HepG2 (cell line): Measurements from ENCODE around the gene ATP9A. TPM values are rescaled to one million over a fixed set of nuclear protein-coding genes. Genes with fewer than 3 reads are reported as not detected.

Experiments
- CBX1 ChIP-seq: IDR thresholded peaks from one replicate; pipeline ENCODE4 v1.6.1; 2016; ENCODE audit warnings: antibody characterized with exemption, low read depth
- HDAC2 ChIP-seq: sonication (generic); formaldehyde crosslinking; IDR thresholded peaks from 2 replicates; pipeline ENCODE4 v1.4.0; 2020; ENCODE audit warnings: missing genetic modification reagents
- MATR3 ChIP-seq: sonication (generic); formaldehyde crosslinking; IDR thresholded peaks from 2 replicates; pipeline ENCODE4 v1.4.0; 2020; ENCODE audit warnings: missing genetic modification reagents
- MYC ChIP-seq: sonication (generic); formaldehyde crosslinking; IDR thresholded peaks from 2 replicates; pipeline ENCODE4 v1.9.0; 2021; ENCODE audit warnings: missing genetic modification reagents, borderline replicate concordance
- NCOA2 ChIP-seq: sonication (generic); formaldehyde crosslinking; IDR thresholded peaks from 2 replicates; pipeline ENCODE4 v1.8.0; 2022; ENCODE audit warnings: inconsistent platforms
- NCOA5 ChIP-seq: sonication (generic); formaldehyde crosslinking; IDR thresholded peaks from 2 replicates; pipeline ENCODE4 v1.4.0; 2020; ENCODE audit warnings: missing genetic modification reagents
- NFKB2 ChIP-seq: sonication (generic); formaldehyde crosslinking; IDR thresholded peaks from 2 replicates; pipeline ENCODE4 v1.4.0; 2020; ENCODE audit warnings: missing genetic modification reagents, borderline replicate concordance
- POLR2G ChIP-seq: fragments of 200-400 bp; formaldehyde crosslinking; IDR thresholded peaks from 2 replicates; pipeline ENCODE4 v1.6.1; 2018; ENCODE audit warnings: mild to moderate bottlenecking, low read depth, low read length, moderate library complexity
- REL ChIP-seq: sonication (generic); formaldehyde crosslinking; conservative IDR thresholded peaks from 2 replicates; pipeline ENCODE4 v1.8.0; 2022; ENCODE audit warnings: mild to moderate bottlenecking, missing genetic modification reagents, moderate library complexity
- SIN3A ChIP-seq: IDR thresholded peaks from 2 replicates; pipeline ENCODE4 v1.6.1; 2011; ENCODE audit warnings: low read depth, mild to moderate bottlenecking, control low read depth, low read length, borderline replicate concordance
- ZBTB3 ChIP-seq: sonication (generic); formaldehyde crosslinking; IDR thresholded peaks from 2 replicates; pipeline ENCODE4 v1.4.0; 2020; ENCODE audit warnings: low read depth, mild to moderate bottlenecking, moderate library complexity, missing genetic modification reagents, borderline replicate concordance
- ZBTB40 ChIP-seq, 2 experiments: fragments of 450-650 bp in 1 of 2; sonication (generic) in 1 of 2; formaldehyde crosslinking in 1 of 2; IDR thresholded peaks; 2 replicates each; pipeline versions ENCODE4 v1.6.1 to v1.8.0; 2016 to 2022; ENCODE audit warnings: antibody characterized with exemption in 1 of 2, mild to moderate bottlenecking in 1 of 2, missing genetic modification reagents in 1 of 2
- ZFP36 ChIP-seq: fragments of 150-350 bp; IDR thresholded peaks from 2 replicates; pipeline ENCODE4 v1.6.1; 2018; ENCODE audit warnings: borderline replicate concordance, low read length, low read depth; ENCODE audit not compliant: partially characterized antibody
- ZFYVE20 ChIP-seq: sonication (generic); formaldehyde crosslinking; IDR thresholded peaks from 2 replicates; pipeline ENCODE4 v1.8.0; 2023; ENCODE audit warnings: low read depth, mild to moderate bottlenecking, moderate library complexity, missing genetic modification reagents, borderline replicate concordance
- ZNF234 ChIP-seq: sonication (generic); formaldehyde crosslinking; conservative IDR thresholded peaks from 2 replicates; pipeline ENCODE4 v1.5.1; 2020; ENCODE audit warnings: mild to moderate bottlenecking, missing genetic modification reagents
- ZNF260 ChIP-seq: sonication (generic); formaldehyde crosslinking; IDR thresholded peaks from 2 replicates; pipeline ENCODE4 v1.4.0; 2020; ENCODE audit warnings: missing genetic modification reagents, low read depth, mild to moderate bottlenecking, borderline replicate concordance
- ZNF629 ChIP-seq: sonication (generic); formaldehyde crosslinking; conservative IDR thresholded peaks from 2 replicates; pipeline ENCODE4 v1.5.0; 2020; ENCODE audit warnings: missing genetic modification reagents
- ZNF790 ChIP-seq: sonication (generic); formaldehyde crosslinking; IDR thresholded peaks from 2 replicates; pipeline ENCODE4 v1.8.0; 2022; ENCODE audit warnings: missing genetic modification reagents, mild to moderate bottlenecking, borderline replicate concordance
- polyA plus RNA-seq, 8 experiments: library from polyadenylated mRNA; depleted of rRNA in 3 of 8; stranded (reverse) in 7 of 8; unstranded in 1 of 8; fragments of >200 nt; fragmentation: Illumina TruSeq in 4 of 8; extraction: Trizol in 4 of 8; gene quantifications; 2 replicates each; pipeline versions ENCODE4 v1.2.1 to v1.2.3, GENCODE V29; 2011 to 2016; ENCODE audit warnings: low read depth in 4 of 8, missing spikeins in 1 of 8, mixed read lengths in 1 of 8; ENCODE audit not compliant: insufficient read depth in 1 of 8
- total RNA-seq, 5 experiments: library from RNA; depleted of rRNA; stranded (reverse); fragments of >200 nt; fragmentation: Illumina TruSeq; extraction: Trizol; gene quantifications; 2 replicates each; pipeline ENCODE4 v1.2.3, GENCODE V29; 2016; ENCODE audit warnings: low read depth in 1 of 5

The ATP9A gene
- total and polyA plus RNA-seq, 2 of the 13 experiments (the other 11 are each of a cell fraction or from before 2014, with no cell fraction given), result 11.8 to 18.5 TPM

- TF ChIP-seq HDAC2 (CRISPR knock-in tag) (no peak), SIN3A (no peak), NCOA5 (CRISPR knock-in tag) (no peak), ZFP36 (no peak), MATR3 (CRISPR knock-in tag) (no peak), CBX1 (no peak), ZBTB40 (IDR thresholded peaks at IDR 0.05) (no peak), ZBTB40 (CRISPR knock-in tag; IDR thresholded peaks at IDR 0.05) (no peak), POLR2G (no peak), ZNF260 (CRISPR knock-in tag) (no peak), ZNF234 (no peak), MYC (peak; percentile 40; the same call in 1 of the 2 replicates), ZNF629 (CRISPR knock-in tag) (no peak), REL (CRISPR knock-in tag) (no peak), ZNF790 (CRISPR knock-in tag) (peak; percentile 53; the same call in 1 of the 2 replicates), NCOA2 (CRISPR knock-in tag) (no peak), ZBTB3 (peak; percentile 74; the same call in 1 of the 2 replicates), NFKB2 (CRISPR knock-in tag) (peak; percentile 40; the same call in 1 of the 2 replicates), ZFYVE20 (CRISPR knock-in tag) (0 out of 2 replicates have a peak, but pooled peaks have one; percentile 62)
Measured at GRCh38 chr20:51562332-51563173, 205.6 kb downstream of the ATP9A start (continued).
